ENCODE data around the gene ADAMTSL5. TPM values are rescaled to one million over a fixed set of nuclear protein-coding genes. Genes with fewer than 3 reads are reported as not detected.
"Not testable (repeated sequence)": the region's sequence is repeated elsewhere in the genome, so short reads cannot be mapped to it uniquely, and the experiment has no call there.

Gene ADAMTSL5
- total RNA-seq, 1 experiment from 2014 or later: 11.1 TPM

DNA sequence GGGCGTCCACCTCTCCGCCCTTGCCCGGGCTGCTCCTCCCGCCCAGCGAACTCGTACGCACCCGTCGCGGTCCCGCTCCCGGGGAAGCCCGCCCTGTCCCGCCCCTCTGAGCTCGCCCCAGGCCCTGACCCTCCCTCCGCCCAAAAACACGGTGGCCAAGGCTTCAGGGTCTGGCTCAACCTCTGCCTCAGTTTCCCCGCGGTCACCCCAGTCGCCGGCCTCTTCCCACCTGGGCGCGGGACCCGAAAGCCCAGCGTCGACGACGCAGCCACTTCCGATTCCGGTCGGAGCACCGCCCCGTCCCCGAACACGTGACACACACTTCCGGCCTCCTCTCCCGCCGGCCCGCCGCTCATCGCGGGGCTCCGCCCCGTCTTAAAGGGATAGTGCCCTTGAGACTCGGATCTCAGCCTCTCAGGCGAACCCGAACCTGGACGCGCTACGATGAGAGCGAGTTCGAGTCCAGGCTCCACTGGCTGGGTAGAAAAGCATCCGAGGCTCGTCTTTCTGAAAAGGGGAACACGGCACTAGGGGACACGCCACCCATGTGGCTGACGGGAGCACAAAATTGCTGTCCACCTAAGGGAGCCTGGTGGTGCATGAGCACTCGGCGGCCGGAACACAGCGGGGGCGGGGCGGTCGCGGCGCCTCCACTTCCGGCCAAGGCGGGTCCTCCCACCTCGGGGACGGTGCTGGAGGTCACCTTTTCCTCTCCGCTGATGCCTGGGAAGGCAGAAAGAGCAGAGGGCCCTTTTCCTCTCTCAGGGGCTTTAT lies 33.7 kb downstream of the ADAMTSL5 start, which contains the start of gene C19orf25:
C19orf25 (minus strand) TSS at position 282 of the 774 bp plus-strand sequence. CDS start 312 bp downstream, outside the sequence.
- no TSS peak for BruUV-seq (replicated peaks)
- POLR2A ChIA-PET: interaction anchor here (0.6 to 1.7 kb wide), 4 partner anchors 12 to 74 kb away, joined by 3 to 5 read pairs (median 3); partner anchors contain the start of gene REEP6

DNA sequence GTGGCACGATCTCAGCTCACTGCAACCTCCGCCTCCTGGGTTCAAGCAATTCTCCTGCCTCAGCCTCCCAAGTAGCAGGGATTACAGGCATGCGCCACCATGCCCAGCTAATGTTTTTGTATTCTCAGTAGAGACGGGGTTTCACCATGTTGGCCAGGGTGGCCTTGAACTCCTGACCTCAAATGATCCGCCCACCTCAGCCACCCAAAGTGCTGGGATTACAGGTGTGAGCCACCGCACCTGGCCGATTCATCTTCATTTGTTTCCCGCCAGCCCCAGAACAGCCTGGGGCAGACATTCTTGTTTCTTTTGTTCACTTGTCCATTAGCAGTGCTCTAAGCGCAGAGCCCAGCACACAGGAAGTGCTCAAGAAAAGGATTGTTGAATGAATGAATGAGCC lies 35.8 kb downstream of the ADAMTSL5 start:
- BruUV-seq (replicated peaks); H3K27ac Mint-ChIP-seq (ENCODE audit: low read depth, unreplicated experiment); intact Hi-C loops (cut with micrococcal nuclease); DNase-seq (ENCODE audit: unreplicated experiment); H3K4me1 Mint-ChIP-seq (ENCODE audit: insufficient read depth, unreplicated experiment); H3K27me3 Mint-ChIP-seq (ENCODE audit: insufficient read depth, unreplicated experiment); H3K9me3 Mint-ChIP-seq (ENCODE audit: unreplicated experiment): not testable (repeated sequence)
- ChIA-PET CTCF (interaction anchor here (1.6 kb wide), 1 partner anchor 19 kb away, joined by 8 read pairs; no protein-coding TSS in a partner anchor), POLR2A (interaction anchor here (1.1 kb wide), 1 partner anchor 23 kb away, joined by 7 read pairs; no protein-coding TSS in a partner anchor)
- peak overlapping the region; percentile 95 for H3K4me3 Mint-ChIP-seq (ENCODE audit: unreplicated experiment)
- peaks cover 40% of the 10 kb centered on the region for H3K36me3 Mint-ChIP-seq (ENCODE audit: insufficient read depth, unreplicated experiment)

More for the DNA sequence above, 33.7 kb downstream of the ADAMTSL5 start, which contains the start of gene C19orf25:
- peaks cover 34% of the 10 kb centered on the region for H3K36me3 Mint-ChIP-seq (ENCODE audit: insufficient read depth, unreplicated experiment)
- peak within 1 kb of the TSS; percentile 99 for H3K27ac Mint-ChIP-seq (ENCODE audit: low read depth, unreplicated experiment)
- H3K9me3 Mint-ChIP-seq (ENCODE audit: unreplicated experiment): no peaks in the 10 kb centered on the region
- DNase-seq (ENCODE audit: unreplicated experiment): peak; percentile 96
- intact Hi-C loops (cut with micrococcal nuclease): no loop called here
- TF ChIP-seq, protein P1, sequence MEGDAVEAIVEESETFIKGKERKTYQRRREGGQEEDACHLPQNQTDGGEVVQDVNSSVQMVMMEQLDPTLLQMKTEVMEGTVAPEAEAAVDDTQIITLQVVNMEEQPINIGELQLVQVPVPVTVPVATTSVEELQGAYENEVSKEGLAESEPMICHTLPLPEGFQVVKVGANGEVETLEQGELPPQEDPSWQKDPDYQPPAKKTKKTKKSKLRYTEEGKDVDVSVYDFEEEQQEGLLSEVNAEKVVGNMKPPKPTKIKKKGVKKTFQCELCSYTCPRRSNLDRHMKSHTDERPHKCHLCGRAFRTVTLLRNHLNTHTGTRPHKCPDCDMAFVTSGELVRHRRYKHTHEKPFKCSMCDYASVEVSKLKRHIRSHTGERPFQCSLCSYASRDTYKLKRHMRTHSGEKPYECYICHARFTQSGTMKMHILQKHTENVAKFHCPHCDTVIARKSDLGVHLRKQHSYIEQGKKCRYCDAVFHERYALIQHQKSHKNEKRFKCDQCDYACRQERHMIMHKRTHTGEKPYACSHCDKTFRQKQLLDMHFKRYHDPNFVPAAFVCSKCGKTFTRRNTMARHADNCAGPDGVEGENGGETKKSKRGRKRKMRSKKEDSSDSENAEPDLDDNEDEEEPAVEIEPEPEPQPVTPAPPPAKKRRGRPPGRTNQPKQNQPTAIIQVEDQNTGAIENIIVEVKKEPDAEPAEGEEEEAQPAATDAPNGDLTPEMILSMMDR (IDR thresholded peaks at IDR 0.05; ENCODE audit: unreplicated experiment): no peak
- peak within 1 kb of the TSS; percentile 95 for H3K4me3 Mint-ChIP-seq (ENCODE audit: unreplicated experiment)
- H3K27me3 Mint-ChIP-seq (ENCODE audit: insufficient read depth, unreplicated experiment): no peaks in the 10 kb centered on the region
- CTCF ChIA-PET: no interaction called here
- peaks cover 10% of the 10 kb centered on the region for H3K4me1 Mint-ChIP-seq (ENCODE audit: insufficient read depth, unreplicated experiment)

DNA sequence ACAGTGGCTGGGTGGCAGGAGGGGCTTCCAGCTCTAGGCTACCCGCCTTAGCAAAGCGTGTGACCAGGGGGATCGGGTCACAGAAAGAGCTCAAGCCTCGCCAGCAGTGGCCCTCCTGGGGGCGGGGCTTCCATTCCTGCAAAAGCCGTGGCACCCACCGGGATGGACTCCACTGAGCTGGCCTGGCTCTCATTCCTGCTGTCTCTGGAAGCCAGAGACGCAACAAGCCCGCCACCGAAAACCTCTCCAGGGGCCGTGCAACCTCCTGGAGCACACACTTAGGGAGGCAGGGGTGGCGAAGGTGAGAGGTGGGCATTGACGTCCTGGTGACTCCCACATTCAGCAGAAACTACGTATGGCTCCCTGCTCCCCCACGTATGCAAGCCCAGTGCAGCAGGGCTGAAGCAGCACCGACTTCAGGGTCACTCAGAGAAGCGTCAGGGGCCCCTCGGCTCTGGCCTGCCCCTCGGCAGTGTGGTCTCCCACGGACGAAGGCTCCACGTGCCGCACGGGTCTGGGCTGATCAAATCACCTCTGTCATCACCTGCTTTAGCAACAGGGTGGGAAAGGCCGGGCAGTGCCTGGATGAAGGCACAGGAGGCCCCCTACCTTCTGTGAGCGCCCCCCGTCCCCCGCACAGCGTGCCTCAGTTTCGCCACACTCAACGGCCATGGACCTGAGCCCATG lies 36.9 kb downstream of the ADAMTSL5 start:
- Mint-ChIP-seq H3K9me3 (ENCODE audit: unreplicated experiment) (no peaks in the 10 kb centered on the region), H3K36me3 (ENCODE audit: insufficient read depth, unreplicated experiment) (peaks cover 40% of the 10 kb centered on the region), H3K27me3 (ENCODE audit: insufficient read depth, unreplicated experiment) (no peaks in the 10 kb centered on the region), H3K4me3 (ENCODE audit: unreplicated experiment) (no peak overlapping the region), H3K27ac (ENCODE audit: low read depth, unreplicated experiment) (no peak overlapping the region), H3K4me1 (ENCODE audit: insufficient read depth, unreplicated experiment) (peaks cover 10% of the 10 kb centered on the region)
- no TSS peak for BruUV-seq (replicated peaks)
- DNase-seq (ENCODE audit: unreplicated experiment): no peak
- intact Hi-C loops (cut with micrococcal nuclease): no loop called here
- CTCF ChIA-PET: interaction anchor here (0.6 to 1.6 kb wide), 3 partner anchors 9 to 30 kb away, joined by 3 to 4 read pairs (median 3); no protein-coding TSS in a partner anchor
- TF ChIP-seq, protein P1 (IDR thresholded peaks at IDR 0.05; ENCODE audit: unreplicated experiment): no peak
- POLR2A ChIA-PET: interaction anchor here (1.3 kb wide), 1 partner anchor 37 kb away, joined by 3 read pairs; no protein-coding TSS in a partner anchor

DNA sequence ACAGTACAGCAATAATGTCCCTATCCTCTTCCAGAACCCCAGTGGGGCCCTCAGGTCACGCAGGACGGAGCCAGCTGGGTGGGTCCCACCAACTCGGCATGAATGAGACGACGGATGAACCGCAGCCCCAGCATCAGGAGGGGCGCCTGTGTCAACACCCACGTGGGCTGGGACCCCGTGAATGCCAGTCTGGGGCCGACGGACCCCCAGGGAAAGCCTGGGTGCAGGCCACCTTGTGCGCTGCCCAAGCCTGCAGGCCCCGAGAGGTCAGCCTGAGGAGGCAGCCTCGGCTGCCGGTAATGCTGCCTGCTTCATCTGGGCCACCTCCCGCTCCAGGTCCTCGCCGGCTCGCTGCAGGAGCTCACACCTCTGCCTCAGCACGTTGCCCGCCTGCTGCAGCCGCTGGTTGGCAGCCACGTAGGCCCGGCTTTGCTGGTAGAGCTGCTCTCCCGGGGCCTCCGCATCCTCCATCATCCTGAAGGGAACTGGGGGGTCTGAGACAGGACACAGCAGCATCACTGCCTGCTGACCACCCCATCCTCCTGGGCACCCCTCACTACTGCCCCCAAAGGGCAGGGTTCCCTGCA lies 38.0 kb downstream of the ADAMTSL5 start:
- intact Hi-C loops (cut with micrococcal nuclease): no loop called here
- no peak overlapping the region for H3K27ac Mint-ChIP-seq (ENCODE audit: low read depth, unreplicated experiment)
- TF ChIP-seq, protein P1 (IDR thresholded peaks at IDR 0.05; ENCODE audit: unreplicated experiment): no peak
- peaks cover 44% of the 10 kb centered on the region for H3K36me3 Mint-ChIP-seq (ENCODE audit: insufficient read depth, unreplicated experiment)
- no peak overlapping the region for H3K4me3 Mint-ChIP-seq (ENCODE audit: unreplicated experiment)
- CTCF ChIA-PET: interaction anchor here (0.6 to 1.6 kb wide), 3 partner anchors 9 to 29 kb away, joined by 4 to 5 read pairs (median 4); no protein-coding TSS in a partner anchor
- no peak for DNase-seq (ENCODE audit: unreplicated experiment)
- H3K27me3 Mint-ChIP-seq (ENCODE audit: insufficient read depth, unreplicated experiment): no peaks in the 10 kb centered on the region
- POLR2A ChIA-PET: interaction anchor here (1.0 to 1.3 kb wide), 2 partner anchors 19 to 36 kb away, joined by 3 read pairs; no protein-coding TSS in a partner anchor
- BruUV-seq (replicated peaks): no TSS peak
- peaks cover 10% of the 10 kb centered on the region for H3K4me1 Mint-ChIP-seq (ENCODE audit: insufficient read depth, unreplicated experiment)
- no peaks in the 10 kb centered on the region for H3K9me3 Mint-ChIP-seq (ENCODE audit: unreplicated experiment)

Measured in MCF 10A (cell line).